GM13976 (cell line): ENCODE data around the gene NCAM2.

ENCODE experiments used
- DNase-seq: peaks from one replicate; pipeline ENCODE4 v3.0.0; 2012; ENCODE audit warnings: low spot score
- in situ Hi-C: fragments of 300-500 bp; cut with MboI; formaldehyde crosslinking; loops from one replicate; pipeline ENCODE4 v1.12.0; 2022; ENCODE audit warnings: low sequenced_read_pairs, mixed read lengths, inconsistent platforms; ENCODE audit not compliant: unreplicated experiment
- TF ChIP-seq, protein P1 (sequence below): IDR thresholded peaks from 2 replicates; pipeline ENCODE4 v1.5.1; 2012; ENCODE audit warnings: borderline replicate concordance, mild to moderate bottlenecking; ENCODE audit not compliant: insufficient read depth; ENCODE audit errors: extremely low read depth, missing control alignments, control extremely low read depth

NCAM2 gene

DNA sequence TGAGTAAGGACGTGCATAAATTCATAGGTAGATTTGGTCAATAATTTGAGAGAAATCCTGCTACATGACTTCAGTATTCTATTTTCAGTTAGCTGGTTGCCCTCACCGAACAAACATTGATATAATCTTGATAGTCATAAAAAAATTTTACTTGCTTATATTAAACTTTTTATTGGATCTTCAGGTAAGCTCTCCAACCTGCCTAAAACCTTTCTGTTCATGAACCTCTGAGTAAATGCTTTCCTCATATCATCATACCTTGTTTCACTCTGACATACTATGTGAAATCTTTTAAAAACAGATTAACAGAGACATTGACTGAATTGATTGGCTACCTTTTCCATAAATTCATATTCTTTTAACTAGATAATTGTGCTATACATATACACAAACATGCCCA is 299.0 kb downstream of the NCAM2 start:
- no peak for DNase-seq
- in situ Hi-C loops = no loop called here
- TF ChIP-seq, protein P1, sequence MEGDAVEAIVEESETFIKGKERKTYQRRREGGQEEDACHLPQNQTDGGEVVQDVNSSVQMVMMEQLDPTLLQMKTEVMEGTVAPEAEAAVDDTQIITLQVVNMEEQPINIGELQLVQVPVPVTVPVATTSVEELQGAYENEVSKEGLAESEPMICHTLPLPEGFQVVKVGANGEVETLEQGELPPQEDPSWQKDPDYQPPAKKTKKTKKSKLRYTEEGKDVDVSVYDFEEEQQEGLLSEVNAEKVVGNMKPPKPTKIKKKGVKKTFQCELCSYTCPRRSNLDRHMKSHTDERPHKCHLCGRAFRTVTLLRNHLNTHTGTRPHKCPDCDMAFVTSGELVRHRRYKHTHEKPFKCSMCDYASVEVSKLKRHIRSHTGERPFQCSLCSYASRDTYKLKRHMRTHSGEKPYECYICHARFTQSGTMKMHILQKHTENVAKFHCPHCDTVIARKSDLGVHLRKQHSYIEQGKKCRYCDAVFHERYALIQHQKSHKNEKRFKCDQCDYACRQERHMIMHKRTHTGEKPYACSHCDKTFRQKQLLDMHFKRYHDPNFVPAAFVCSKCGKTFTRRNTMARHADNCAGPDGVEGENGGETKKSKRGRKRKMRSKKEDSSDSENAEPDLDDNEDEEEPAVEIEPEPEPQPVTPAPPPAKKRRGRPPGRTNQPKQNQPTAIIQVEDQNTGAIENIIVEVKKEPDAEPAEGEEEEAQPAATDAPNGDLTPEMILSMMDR = no peak

DNA sequence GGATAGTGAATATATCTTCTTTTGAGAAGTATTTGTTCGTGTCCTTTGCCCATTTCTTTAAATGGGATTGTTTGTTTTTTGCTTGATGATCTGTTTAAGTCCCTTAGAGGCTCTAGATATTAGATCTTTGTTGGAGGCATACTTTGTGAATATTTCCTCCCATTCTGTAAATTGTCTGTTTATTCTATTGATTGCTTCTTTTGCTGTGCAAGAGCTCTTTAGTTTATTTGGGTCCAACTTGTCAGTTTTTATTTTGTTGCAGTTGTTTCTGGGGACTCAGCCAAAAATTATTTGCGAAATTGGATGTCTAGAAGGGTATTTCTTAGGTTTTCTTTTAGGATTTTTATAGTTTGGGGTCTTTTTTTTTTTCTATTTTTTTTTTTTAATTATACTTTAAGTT is 302.8 kb downstream of the NCAM2 start:
- TF ChIP-seq, protein P1 = no peak
- no peak for DNase-seq
- in situ Hi-C loops = no loop called here

DNA sequence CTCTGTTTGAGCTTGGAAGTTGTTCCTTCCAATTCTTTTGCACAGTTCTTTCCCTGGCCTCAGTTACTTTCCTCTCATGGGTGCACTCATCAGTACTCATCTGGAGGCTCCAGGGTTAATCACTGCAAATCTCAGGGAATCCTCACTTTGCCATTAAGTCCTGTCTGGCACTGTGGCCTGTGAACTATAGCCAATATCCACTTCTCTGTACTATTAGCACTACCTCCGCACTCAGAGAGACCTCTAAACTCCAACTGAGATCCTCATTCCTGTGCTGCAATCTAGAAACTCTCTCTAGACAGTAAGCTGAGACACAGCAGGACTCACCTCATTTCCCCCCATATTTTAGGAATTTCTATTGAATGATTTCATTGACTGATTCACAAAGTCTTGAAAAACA is 311.3 kb downstream of the NCAM2 start:
- in situ Hi-C loops = no loop called here
- TF ChIP-seq, protein P1 = no peak
- DNase-seq = no peak

DNA sequence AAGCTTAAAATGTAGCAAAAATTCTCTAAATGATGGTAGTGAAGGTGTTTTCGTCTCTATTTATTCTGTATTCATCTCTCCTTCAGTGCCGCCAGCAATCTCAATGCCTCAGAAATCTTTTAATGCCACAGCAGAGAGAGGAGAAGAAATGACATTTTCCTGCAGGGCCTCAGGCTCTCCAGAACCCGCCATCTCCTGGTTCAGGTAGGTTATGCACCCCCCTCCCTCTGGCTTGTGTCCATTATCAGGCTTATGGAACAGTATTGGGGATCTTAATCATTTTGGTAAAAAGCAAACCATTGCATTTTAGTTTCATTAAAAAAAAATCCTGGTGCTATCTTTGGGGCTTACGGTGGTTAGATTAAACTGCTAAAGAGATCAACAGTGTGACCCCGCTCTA is 326.1 kb downstream of the NCAM2 start:
- TF ChIP-seq, protein P1 = no peak
- in situ Hi-C loops = no loop called here
- DNase-seq = no peak

DNA sequence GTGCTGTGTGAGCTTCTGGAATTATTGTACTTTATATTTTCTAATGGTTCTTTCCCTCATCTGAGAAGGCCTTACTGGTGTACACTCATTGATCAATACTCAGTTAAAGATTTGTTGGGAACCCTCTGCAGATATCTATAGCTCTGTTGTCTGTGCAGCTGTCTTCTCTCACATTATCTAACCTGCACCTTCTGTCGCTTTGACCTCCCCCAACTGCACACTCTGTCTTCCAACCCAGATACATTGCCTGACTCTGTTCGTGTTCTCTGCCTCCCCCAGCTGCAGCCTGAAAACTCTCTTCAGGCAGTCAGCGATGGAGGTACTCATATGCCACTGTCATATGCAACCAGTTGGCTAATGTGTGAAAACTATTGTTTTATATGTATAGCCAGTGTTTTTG is 334.3 kb downstream of the NCAM2 start:
- TF ChIP-seq, protein P1 = no peak

DNA sequence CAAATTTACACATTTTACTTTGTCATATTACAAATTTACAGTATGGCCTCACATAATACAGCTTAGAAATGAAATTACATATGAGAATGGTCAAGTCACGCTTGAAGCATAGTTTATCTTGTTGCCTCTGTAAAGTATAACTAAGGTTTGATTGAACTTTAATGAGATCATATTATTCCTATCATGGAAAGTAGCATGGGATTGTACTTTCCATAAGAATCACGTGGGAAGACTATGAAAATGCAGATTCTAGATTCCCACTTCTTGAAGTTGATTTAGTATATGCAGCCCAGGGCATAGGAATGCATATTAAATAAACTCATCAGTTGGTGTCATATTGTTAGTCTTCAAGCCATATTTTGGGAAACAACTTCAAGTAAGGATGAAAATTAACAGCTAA is 342.8 kb downstream of the NCAM2 start:
- TF ChIP-seq, protein P1 = no peak
- in situ Hi-C loops = no loop called here
- DNase-seq = no peak

More for the DNA sequence above, 334.3 kb downstream of the NCAM2 start:
- in situ Hi-C loops = no loop called here
- DNase-seq = no peak

DNA sequence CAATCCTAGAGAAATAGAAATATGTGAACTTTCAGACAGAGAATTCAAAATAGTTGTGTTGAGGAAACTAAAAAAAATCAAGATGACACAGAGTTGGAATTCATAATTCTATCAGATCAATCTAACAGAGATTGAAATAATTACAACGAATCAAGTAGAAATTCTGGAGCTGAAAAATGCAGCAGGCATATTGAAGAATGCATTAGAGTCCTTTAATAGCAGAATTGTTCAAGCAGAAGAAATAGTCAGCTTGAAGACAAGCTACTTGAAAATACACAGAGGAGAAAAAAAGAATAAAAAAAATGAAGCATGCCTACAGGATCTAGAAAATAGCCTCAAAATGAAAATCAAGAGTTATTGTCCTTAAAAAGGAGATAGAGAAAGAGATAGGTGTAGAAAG is 347.1 kb downstream of the NCAM2 start:
- in situ Hi-C loops = no loop called here
- no peak for DNase-seq

More for the DNA sequence above, 347.1 kb downstream of the NCAM2 start:
- TF ChIP-seq, protein P1 = no peak
